Testis (tissue), 5 donors: ENCODE data around the gene LAX1. TPM values are rescaled to one million over a fixed set of nuclear protein-coding genes. Genes with fewer than 3 reads are reported as not detected.

ENCODE experiments used
- DNase-seq: peaks from one replicate; pipeline ENCODE4 v3.0.0-alpha.2; 2019
- H3K27ac ChIP-seq, 2 donors: fragments of 200-600 bp; sonication (generic); one replicate each; pipeline ENCODE4 v1.5.1; 2019
- H3K27me3 ChIP-seq: fragments of 200-600 bp; sonication (generic); one replicate; pipeline ENCODE4 v1.5.1; 2019
- H3K36me3 ChIP-seq: fragments of 200-600 bp; sonication (generic); one replicate; pipeline ENCODE4 v1.5.1; 2017; ENCODE audit warnings: low read depth; ENCODE audit errors: missing control alignments
- H3K4me1 ChIP-seq: fragments of 200-600 bp; sonication (generic); one replicate; pipeline ENCODE4 v1.5.1; 2019
- H3K4me3 ChIP-seq, 2 donors: fragments of 200-600 bp; sonication (generic); one replicate each; pipeline ENCODE4 v1.5.1; 2017 to 2019
- H3K9me3 ChIP-seq: fragments of 200-600 bp; sonication (generic); one replicate; pipeline ENCODE4 v1.5.1; 2017
- CTCF ChIP-seq, 3 experiments: fragments of 450-650 bp in 2 of 3; fragments of 200-600 bp in 1 of 3; sonication (generic) in 1 of 3; IDR thresholded peaks; one replicate each; pipeline ENCODE4 v1.5.1; 2016 to 2019; ENCODE audit warnings: antibody characterized with exemption in 3 of 3, mild to moderate bottlenecking in 2 of 3, moderate library complexity in 1 of 3
- POLR2A ChIP-seq: fragments of 450-650 bp; IDR thresholded peaks from one replicate; pipeline ENCODE4 v1.6.1; 2017; ENCODE audit warnings: antibody characterized with exemption, mild to moderate bottlenecking, moderate library complexity
- WGBS, 2 donors: methylation state at CpG; one replicate each; pipeline ENCODE4 v1.1.5; 2018; 5-methylcytosine and 5-hydroxymethylcytosine counted together
- intact Hi-C: fragments of 100-400 bp; cut with DNase I; formaldehyde crosslinking; loops from one replicate; pipeline ENCODE4 v1.15.1; 2023; ENCODE audit warnings: low total_unique reads
- long read RNA-seq, 2 donors: transcript quantifications; one replicate each; lab custom pipeline, GENCODE V29; 2026
- polyA plus RNA-seq: library from polyadenylated mRNA; stranded (reverse); fragments of 350-450 nt; fragmentation: Illumina TruSeq; extraction: RNeasy Lipid Tissue Mini Kit (QIAGEN cat#74804); gene quantifications from one replicate; pipeline ENCODE4 v1.2.3, GENCODE V29; 2014; ENCODE audit warnings: low read depth, low replicate concordance; ENCODE audit not compliant: insufficient read depth
- total RNA-seq, 2 donors: library from RNA; depleted of rRNA; stranded (reverse); fragments of >200 nt; gene quantifications; one replicate each; pipeline ENCODE4 v1.2.3, GENCODE V29; 2016

LAX1 gene, protein sequence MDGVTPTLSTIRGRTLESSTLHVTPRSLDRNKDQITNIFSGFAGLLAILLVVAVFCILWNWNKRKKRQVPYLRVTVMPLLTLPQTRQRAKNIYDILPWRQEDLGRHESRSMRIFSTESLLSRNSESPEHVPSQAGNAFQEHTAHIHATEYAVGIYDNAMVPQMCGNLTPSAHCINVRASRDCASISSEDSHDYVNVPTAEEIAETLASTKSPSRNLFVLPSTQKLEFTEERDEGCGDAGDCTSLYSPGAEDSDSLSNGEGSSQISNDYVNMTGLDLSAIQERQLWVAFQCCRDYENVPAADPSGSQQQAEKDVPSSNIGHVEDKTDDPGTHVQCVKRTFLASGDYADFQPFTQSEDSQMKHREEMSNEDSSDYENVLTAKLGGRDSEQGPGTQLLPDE
- total RNA-seq (under 1 TPM in 1 of 2 donors, not detected in 1; 0.37 TPM), polyA plus RNA-seq (0.26 TPM)
- long read RNA-seq, donor 1 = 0 reads
- long read RNA-seq, donor 2 = 0 reads

GRCh38 chr1:203765029-203765837 lies at the start of gene LAX1:
TSS of gene LAX1 (plus strand) at chr1:203765183. CDS start at chr1:203765566, 383 bp downstream.
- Histone ChIP-seq H3K27ac (no peak within 1 kb of the TSS), H3K9me3 (no peaks in the 10 kb centered on the region), H3K36me3 (no peaks in the 10 kb centered on the region), H3K4me3 (no peak within 1 kb of the TSS), H3K27me3 (no peaks in the 10 kb centered on the region), H3K4me1 (no peaks in the 10 kb centered on the region)
- intact Hi-C loops = no loop called here
- 64 to 74% methylated on average over 14 to 16 of the region's 16 CpGs for WGBS, 2 donors
- no peak for DNase-seq
- TF ChIP-seq POLR2A (no peak), CTCF (IDR thresholded peaks at IDR 0.05) (no peak)

DNA sequence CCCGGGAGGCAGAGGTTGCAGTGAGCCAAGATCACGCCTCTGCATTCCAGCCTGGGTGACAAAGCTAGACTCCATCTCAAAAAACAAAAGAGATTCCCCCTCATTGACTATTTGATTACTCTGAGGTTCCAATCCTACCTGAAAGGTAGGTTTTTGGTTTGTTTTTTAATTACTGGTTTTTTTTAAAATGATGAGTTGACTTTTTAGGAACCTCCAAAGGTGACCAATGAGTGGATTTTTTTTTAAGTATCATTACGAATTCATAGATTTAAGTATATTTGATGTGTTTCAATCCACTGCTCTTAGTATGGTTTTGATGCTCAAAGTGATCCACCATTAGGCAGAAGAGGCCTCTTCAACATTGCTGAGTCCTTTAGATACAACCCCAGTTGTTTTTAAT lies 47.9 kb upstream of the LAX1 start:
- no peaks in the 10 kb centered on the region for H3K27me3 ChIP-seq
- no peak for DNase-seq
- H3K4me3 ChIP-seq = no peak overlapping the region
- peaks cover 2% of the 10 kb centered on the region for H3K36me3 ChIP-seq
- H3K4me1 ChIP-seq = no peaks in the 10 kb centered on the region
- intact Hi-C loops = no loop called here
- no peak for TF ChIP-seq CTCF (IDR thresholded peaks at IDR 0.05)
- TF ChIP-seq POLR2A = no peak
- WGBS, 2 donors = 70 to 76% methylated on average over 3 of the region's 3 CpGs
- H3K27ac ChIP-seq = no peak overlapping the region
- H3K9me3 ChIP-seq = no peaks in the 10 kb centered on the region

GRCh38 chr1:203720242-203720641 lies 44.7 kb upstream of the LAX1 start:
- H3K27me3 ChIP-seq = no peaks in the 10 kb centered on the region
- 89 to 94% methylated on average over 3 of the region's 3 CpGs for WGBS, 2 donors
- intact Hi-C loops = no loop called here
- H3K4me3 ChIP-seq = no peak overlapping the region
- H3K27ac ChIP-seq = no peak overlapping the region
- H3K36me3 ChIP-seq = no peaks in the 10 kb centered on the region
- H3K9me3 ChIP-seq = no peaks in the 10 kb centered on the region
- DNase-seq = no peak
- TF ChIP-seq CTCF (IDR thresholded peaks at IDR 0.05) (no peak), POLR2A (no peak)
- no peaks in the 10 kb centered on the region for H3K4me1 ChIP-seq

DNA sequence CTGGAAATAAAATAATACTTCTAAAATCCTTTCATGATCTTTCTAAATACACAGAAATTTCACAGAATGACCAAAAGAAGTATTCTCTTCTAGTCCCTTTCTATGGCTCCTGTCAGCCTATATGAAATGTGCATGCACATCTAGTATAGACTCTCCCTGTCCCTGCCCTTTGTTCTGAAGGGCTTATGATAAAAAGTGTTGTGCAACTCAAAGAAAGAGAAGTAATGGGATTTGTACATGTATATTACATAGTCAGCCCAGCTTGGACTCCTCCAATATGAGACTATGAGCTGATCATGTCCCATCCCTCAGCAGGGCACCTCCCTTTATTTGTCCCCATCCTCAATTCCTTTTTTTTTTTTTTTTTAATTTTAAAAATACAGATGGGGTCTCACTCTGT lies 42.1 kb upstream of the LAX1 start:
- no peak for DNase-seq
- Histone ChIP-seq H3K9me3 (no peaks in the 10 kb centered on the region), H3K4me1 (no peaks in the 10 kb centered on the region), H3K4me3 (no peak overlapping the region), H3K27ac (no peak overlapping the region), H3K27me3 (no peaks in the 10 kb centered on the region), H3K36me3 (no peaks in the 10 kb centered on the region)
- TF ChIP-seq POLR2A (no peak), CTCF (IDR thresholded peaks at IDR 0.05) (no peak)
- intact Hi-C loops = no loop called here
